A673 (cell line): ENCODE results near the gene MRPS21. TPM values are rescaled to one million over a fixed set of nuclear protein-coding genes. Genes with fewer than 3 reads are reported as not detected.

Experiments used
- BruUV-seq: library from RNA; stranded (reverse); fragments of 400-500 nt; replicated peaks from 2 replicates; lab custom pipeline; 2021; lab: Mats Ljungman, UMichigan
- CTCF ChIA-PET: fragments of 300-600 bp; sonication (Branson Sonifier 250); formaldehyde crosslinking; loops from one replicate; lab custom pipeline; 2022; ENCODE audit warnings: antibody characterized with exemption; lab: Charles Lee
- POLR2A ChIA-PET: fragments of 300-600 bp; sonication (Branson Sonifier 250); formaldehyde crosslinking; loops from one replicate; lab custom pipeline; 2022; ENCODE audit warnings: antibody characterized with exemption; ENCODE audit not compliant: low non-redundant PET; lab: Charles Lee
- DNase-seq: peaks from one replicate; pipeline ENCODE4 v3.0.0-alpha.2; 2015; ENCODE audit warnings: low spot score
- H3K27ac ChIP-seq: fragments of 200-600 bp; sonication (generic); 2 replicates; pipeline ENCODE4 v1.5.1; 2016; ENCODE audit warnings: mixed run types, low read depth, mild to moderate bottlenecking, mixed read lengths, antibody characterized with exemption, low read length; ENCODE audit not compliant: poor library complexity, severe bottlenecking
- H3K27me3 ChIP-seq: fragments of 200-600 bp; sonication (generic); replicated peaks from 2 replicates; pipeline ENCODE4 v1.6.1; 2017; ENCODE audit warnings: mixed run types, low read depth, mild to moderate bottlenecking, mixed read lengths, antibody characterized with exemption, low read length; ENCODE audit not compliant: insufficient read depth, poor library complexity
- H3K36me3 ChIP-seq: fragments of 200-600 bp; sonication (generic); 2 replicates; pipeline ENCODE4 v1.6.1; 2016; ENCODE audit warnings: mixed run types, mild to moderate bottlenecking, mixed read lengths, antibody characterized with exemption, low read length; ENCODE audit not compliant: insufficient read depth, poor library complexity, severe bottlenecking
- H3K4me1 ChIP-seq: fragments of 200-600 bp; sonication (generic); 2 replicates; pipeline ENCODE4 v1.6.1; 2017; ENCODE audit warnings: mixed run types, mild to moderate bottlenecking, mixed read lengths, antibody characterized with exemption, low read length; ENCODE audit not compliant: insufficient read depth, poor library complexity, severe bottlenecking
- H3K4me3 ChIP-seq: fragments of 200-600 bp; sonication (generic); 2 replicates; pipeline ENCODE4 v1.5.1; 2016; ENCODE audit warnings: low read depth, mixed run types, mild to moderate bottlenecking, mixed read lengths, low read length; ENCODE audit not compliant: poor library complexity, severe bottlenecking
- H3K9me3 ChIP-seq: fragments of 200-600 bp; sonication (generic); 2 replicates; pipeline ENCODE4 v1.6.1; 2016; ENCODE audit warnings: mixed run types, low read depth, mild to moderate bottlenecking, mixed read lengths, antibody characterized with exemption, low read length; ENCODE audit not compliant: poor library complexity, severe bottlenecking
- EZH2 ChIP-seq: fragments of 200-600 bp; sonication (generic); IDR thresholded peaks from 2 replicates; pipeline ENCODE4 v1.6.1; 2017; ENCODE audit warnings: borderline replicate concordance, low read depth, mild to moderate bottlenecking, mixed read lengths, antibody characterized with exemption, low read length; ENCODE audit not compliant: poor library complexity, severe bottlenecking
- intact Hi-C: fragments of 100-400 bp; cut with micrococcal nuclease; formaldehyde crosslinking; loops from one replicate; pipeline ENCODE4 v1.10.0; 2022; ENCODE audit not compliant: unreplicated experiment
- total RNA-seq: library from RNA; stranded (reverse); gene quantifications from 2 replicates; pipeline ENCODE4 v1.2.3, GENCODE V29; 2021
- TF ChIP-seq, protein P1 (sequence below): fragments of 300-800, 200-600 bp; sonication (generic); conservative IDR thresholded peaks from 2 replicates; pipeline ENCODE4 v1.5.1; 2017; ENCODE audit warnings: low read depth, mild to moderate bottlenecking, antibody characterized with exemption, low read length, moderate library complexity, mixed read lengths

MRPS21 gene
- total RNA-seq, 1 experiment from 2014 or later, result 96.3 TPM

DNA sequence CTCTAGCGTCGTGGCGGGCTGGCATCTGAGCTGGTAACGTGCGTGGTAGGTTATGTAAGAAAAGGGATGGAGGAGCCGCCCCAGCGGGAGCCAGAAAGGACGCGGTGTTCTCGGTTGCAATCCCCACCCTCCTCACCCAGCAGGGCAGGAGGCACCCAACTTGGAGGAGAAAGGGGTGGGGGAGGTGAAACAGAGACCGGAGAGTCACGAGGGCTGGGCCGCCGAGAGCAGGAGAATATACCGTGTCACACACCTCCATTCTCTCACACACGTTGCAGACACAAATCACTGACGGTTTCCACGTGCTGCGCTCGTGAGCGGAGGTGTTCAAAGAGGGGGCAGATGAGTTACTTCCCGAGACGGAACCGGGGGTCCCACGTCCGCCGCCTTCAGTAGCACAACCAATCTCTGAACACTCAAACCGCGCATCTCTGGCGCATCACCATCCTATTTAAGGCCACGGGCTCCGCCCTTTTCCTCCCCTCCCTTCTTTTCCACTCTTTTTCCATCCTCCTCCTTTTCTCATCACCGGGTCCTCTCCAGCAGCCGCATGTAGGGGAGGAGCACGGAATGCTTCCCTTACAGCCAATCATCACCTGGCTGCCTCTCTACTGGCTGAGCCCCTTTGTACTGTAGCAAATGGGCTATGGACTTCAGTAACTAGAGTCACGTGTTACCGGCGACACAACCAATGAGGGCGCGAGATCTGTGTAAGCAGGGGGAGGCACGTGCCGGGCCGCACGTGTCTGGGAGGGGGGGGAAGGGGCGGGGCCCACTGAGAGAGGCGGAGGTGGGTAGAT is 11.7 kb upstream of the MRPS21 start, which contains the start of gene CIART:
Gene CIART (plus strand): TSS at position 797 of the 800 bp plus-strand sequence. CDS start 714 bp downstream, outside the sequence.
- Histone ChIP-seq H3K9me3 (no peaks in the 10 kb centered on the region), H3K4me1 (peaks cover 19% of the 10 kb centered on the region), H3K36me3 (no peaks in the 10 kb centered on the region), H3K27ac (peak within 1 kb of the TSS; percentile 21), H3K27me3 (no peaks in the 10 kb centered on the region), H3K4me3 (peak within 1 kb of the TSS; percentile 43)
- POLR2A ChIA-PET, result no interaction called here
- no peak for TF ChIP-seq EZH2
- TF ChIP-seq, protein P1, sequence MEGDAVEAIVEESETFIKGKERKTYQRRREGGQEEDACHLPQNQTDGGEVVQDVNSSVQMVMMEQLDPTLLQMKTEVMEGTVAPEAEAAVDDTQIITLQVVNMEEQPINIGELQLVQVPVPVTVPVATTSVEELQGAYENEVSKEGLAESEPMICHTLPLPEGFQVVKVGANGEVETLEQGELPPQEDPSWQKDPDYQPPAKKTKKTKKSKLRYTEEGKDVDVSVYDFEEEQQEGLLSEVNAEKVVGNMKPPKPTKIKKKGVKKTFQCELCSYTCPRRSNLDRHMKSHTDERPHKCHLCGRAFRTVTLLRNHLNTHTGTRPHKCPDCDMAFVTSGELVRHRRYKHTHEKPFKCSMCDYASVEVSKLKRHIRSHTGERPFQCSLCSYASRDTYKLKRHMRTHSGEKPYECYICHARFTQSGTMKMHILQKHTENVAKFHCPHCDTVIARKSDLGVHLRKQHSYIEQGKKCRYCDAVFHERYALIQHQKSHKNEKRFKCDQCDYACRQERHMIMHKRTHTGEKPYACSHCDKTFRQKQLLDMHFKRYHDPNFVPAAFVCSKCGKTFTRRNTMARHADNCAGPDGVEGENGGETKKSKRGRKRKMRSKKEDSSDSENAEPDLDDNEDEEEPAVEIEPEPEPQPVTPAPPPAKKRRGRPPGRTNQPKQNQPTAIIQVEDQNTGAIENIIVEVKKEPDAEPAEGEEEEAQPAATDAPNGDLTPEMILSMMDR, result no peak
- DNase-seq, result peak; percentile 99
- CTCF ChIA-PET, result interaction anchor here (0.6 to 1.3 kb wide), 5 partner anchors 9 to 26 kb away, joined by 3 to 24 read pairs (median 5); partner anchors contain the start of genes APH1A, C1orf54 and CA14
- TSS peak; percentile 83 for BruUV-seq
- intact Hi-C loops, result loop anchor here (1.0 kb wide), 2 partner anchors 12 to 26 kb away; no protein-coding TSS in a partner anchor

DNA sequence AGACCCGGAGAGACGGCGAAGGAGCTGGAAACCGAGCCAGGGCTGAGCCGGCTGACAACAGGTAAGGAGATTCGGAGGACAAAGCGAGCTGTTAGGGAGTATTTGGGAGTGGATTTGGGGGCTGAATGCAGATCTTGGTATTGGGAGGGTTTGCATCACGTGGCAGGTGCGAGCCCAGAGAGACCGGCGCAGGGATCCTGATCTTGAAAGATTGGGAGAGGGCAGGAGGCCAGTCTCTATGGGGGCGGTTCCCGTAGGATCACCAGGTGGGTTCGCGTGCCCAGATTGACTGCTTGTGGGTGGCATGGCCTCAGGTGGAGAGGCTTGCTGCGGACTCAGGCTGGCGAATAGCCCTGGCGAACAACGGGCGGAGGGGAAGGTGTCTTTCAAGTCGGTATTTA is 11.1 kb upstream of the MRPS21 start:
- intact Hi-C loops, result loop anchor here (1.0 kb wide), 1 partner anchor 12 kb away; no protein-coding TSS in a partner anchor
- Histone ChIP-seq H3K36me3 (no peaks in the 10 kb centered on the region), H3K9me3 (no peaks in the 10 kb centered on the region), H3K27ac (no peak overlapping the region), H3K4me1 (peaks cover 19% of the 10 kb centered on the region), H3K4me3 (peak overlapping the region; percentile 43), H3K27me3 (no peaks in the 10 kb centered on the region)
- CTCF ChIA-PET, result interaction anchor here (0.6 kb wide), 1 partner anchor 26 kb away, joined by 3 read pairs; no protein-coding TSS in a partner anchor
- TSS peak; percentile 23 for BruUV-seq
- TF ChIP-seq, protein P1, result no peak
- TF ChIP-seq EZH2, result no peak
- POLR2A ChIA-PET, result no interaction called here
- DNase-seq, result no peak

DNA sequence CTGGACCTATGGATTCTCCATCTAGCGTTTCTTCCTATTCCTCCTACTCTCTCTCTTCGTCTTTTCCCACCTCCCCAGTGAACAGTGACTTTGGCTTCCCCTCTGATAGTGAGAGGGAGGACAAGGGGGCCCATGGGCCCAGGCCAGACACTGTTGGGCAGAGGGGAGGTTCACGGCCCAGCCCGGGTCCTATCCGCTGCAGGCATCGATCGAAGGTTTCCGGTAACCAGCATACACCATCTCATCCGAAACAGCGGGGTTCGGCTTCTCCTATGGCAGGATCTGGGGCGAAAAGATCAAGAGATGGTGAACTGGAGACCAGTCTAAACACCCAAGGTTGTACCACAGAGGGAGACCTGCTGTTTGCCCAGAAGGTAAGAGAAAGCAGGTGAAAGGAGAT is 10.4 kb upstream of the MRPS21 start:
- Histone ChIP-seq H3K36me3 (no peaks in the 10 kb centered on the region), H3K27me3 (no peaks in the 10 kb centered on the region), H3K4me1 (peaks cover 19% of the 10 kb centered on the region), H3K9me3 (no peaks in the 10 kb centered on the region), H3K27ac (no peak overlapping the region), H3K4me3 (peak overlapping the region; percentile 43)
- ChIA-PET CTCF (no interaction called here), POLR2A (no interaction called here)
- intact Hi-C loops, result no loop called here
- no TSS peak for BruUV-seq
- no peak for DNase-seq
- no peak for TF ChIP-seq EZH2
- TF ChIP-seq, protein P1, result no peak
